SK-N-SH (cell line): ENCODE data around the gene ATP8A1. TPM values are rescaled to one million over a fixed set of nuclear protein-coding genes. Genes with fewer than 3 reads are reported as not detected.

ENCODE experiments used
- CTCF ChIA-PET: fragments of 300-600, 350-600 bp; formaldehyde crosslinking; extraction: SDS; loops from one replicate; lab custom pipeline; 2021; lab: Yijun Ruan, JAX
- POLR2A ChIA-PET: fragments of 350-600 bp; sonication (Branson Sonifier 250); formaldehyde crosslinking; extraction: SDS; loops from one replicate; lab custom pipeline; 2020; ENCODE audit warnings: antibody characterized with exemption, inconsistent platforms; lab: Yijun Ruan, JAX
- DNase-seq: peaks from one replicate; pipeline ENCODE4 v3.0.0; 2012
- H2AFZ ChIP-seq: fragments of 200-600 bp; sonication (generic); 2 replicates; pipeline ENCODE4 v1.8.1; 2016; ENCODE audit warnings: antibody characterized with exemption, mild to moderate bottlenecking, low read depth
- H3F3A ChIP-seq: fragments of 200-600 bp; sonication (generic); replicated peaks from 2 replicates; pipeline ENCODE3; 2016; ENCODE audit warnings: antibody characterized with exemption, mild to moderate bottlenecking; ENCODE audit not compliant: insufficient read depth
- H3K27ac ChIP-seq, 2 experiments: fragments of 200-500 bp in 1 of 2; fragments of 200-600 bp in 1 of 2; sonication (Bioruptor generic) in 1 of 2; sonication (generic), shearing (Covaris generic) in 1 of 2; 2 replicates each; pipeline versions ENCODE4 v1.5.1 to v1.6.1; 2014 to 2016; ENCODE audit warnings: low read depth in 2 of 2, inconsistent platforms in 1 of 2, low read length in 1 of 2, mild to moderate bottlenecking in 1 of 2, mixed read lengths in 1 of 2
- H3K27me3 ChIP-seq: fragments of 200-600 bp; sonication (generic), shearing (Covaris generic); 2 replicates; pipeline ENCODE4 v1.6.1; 2016; ENCODE audit warnings: mixed run types; ENCODE audit not compliant: insufficient read depth
- H3K36me3 ChIP-seq, 2 experiments: fragments of 200-500 bp in 1 of 2; fragments of 200-600 bp in 1 of 2; sonication (Bioruptor generic) in 1 of 2; sonication (generic) in 1 of 2; replicated peaks in 1 of 2; 2 replicates each; pipeline versions ENCODE3 to v1.5.1; 2014 to 2016; ENCODE audit warnings: low read length in 1 of 2, mild to moderate bottlenecking in 1 of 2; ENCODE audit not compliant: insufficient read depth in 2 of 2, control insufficient read depth in 1 of 2
- H3K4me1 ChIP-seq, 2 experiments: fragments of 200-500 bp in 1 of 2; fragments of 200-600 bp in 1 of 2; sonication (Bioruptor generic) in 1 of 2; sonication (generic), shearing (Covaris generic) in 1 of 2; 2 replicates each; pipeline versions ENCODE4 v1.5.1 to v1.6.1; 2014 to 2016; ENCODE audit warnings: low read depth in 1 of 2, low read length in 1 of 2, mixed run types in 1 of 2; ENCODE audit not compliant: insufficient read depth in 2 of 2, control insufficient read depth in 1 of 2
- H3K4me2 ChIP-seq: fragments of 200-600 bp; sonication (generic), shearing (Covaris generic); 2 replicates; pipeline ENCODE4 v1.6.1; 2017; ENCODE audit warnings: mixed run types
- H3K4me3 ChIP-seq, 2 experiments: fragments of 200-500 bp in 1 of 2; fragments of 200-600 bp in 1 of 2; sonication (Bioruptor generic) in 1 of 2; sonication (generic), shearing (Covaris generic) in 1 of 2; 2 replicates each; pipeline versions ENCODE4 v1.5.1 to v1.8.1; 2014 to 2016; ENCODE audit warnings: low read depth in 2 of 2, inconsistent platforms in 1 of 2, low read length in 1 of 2, mild to moderate bottlenecking in 1 of 2, mixed read lengths in 1 of 2, moderate library complexity in 1 of 2
- H3K79me2 ChIP-seq: fragments of 200-600 bp; sonication (generic); 2 replicates; pipeline ENCODE4 v1.8.1; 2017; ENCODE audit warnings: mild to moderate bottlenecking; ENCODE audit not compliant: insufficient read depth
- H3K9ac ChIP-seq: fragments of 200-600 bp; sonication (generic); 2 replicates; pipeline ENCODE4 v1.6.1; 2017; ENCODE audit warnings: mixed run types
- H3K9me2 ChIP-seq: fragments of 200-600 bp; sonication (generic); 2 replicates; pipeline ENCODE4 v1.6.1; 2017; ENCODE audit warnings: mixed run types
- H3K9me3 ChIP-seq: fragments of 200-600 bp; sonication (generic); 2 replicates; pipeline ENCODE4 v1.6.1; 2017; ENCODE audit warnings: mixed run types, mild to moderate bottlenecking, moderate library complexity
- H4K20me1 ChIP-seq: fragments of 200-600 bp; sonication (generic); 2 replicates; pipeline ENCODE4 v1.6.1; 2017; ENCODE audit warnings: mild to moderate bottlenecking, mixed run types; ENCODE audit not compliant: insufficient read depth
- FOSL2 ChIP-seq: IDR thresholded peaks from 2 replicates; pipeline ENCODE4 v1.4.0; 2012; ENCODE audit warnings: low read depth, mild to moderate bottlenecking, moderate library complexity, borderline replicate concordance
- FOXJ3 ChIP-seq: sonication (generic); formaldehyde crosslinking; IDR thresholded peaks from 2 replicates; pipeline ENCODE4 v1.5.1; 2020; ENCODE audit warnings: mild to moderate bottlenecking, missing genetic modification reagents
- GABPA ChIP-seq: IDR thresholded peaks from 2 replicates; pipeline ENCODE4 v1.4.0; 2012; ENCODE audit warnings: low read depth, mild to moderate bottlenecking
- MXI1 ChIP-seq: IDR thresholded peaks from 2 replicates; pipeline ENCODE4 v1.6.1; 2012; ENCODE audit warnings: mild to moderate bottlenecking, low read depth, low read length, improper control_type of control experiment
- POLR2AphosphoS5 ChIP-seq: IDR thresholded peaks from 2 replicates; pipeline ENCODE4 v1.6.1; 2012; ENCODE audit warnings: low read depth, low read length
- RAD21 ChIP-seq: IDR thresholded peaks from 2 replicates; pipeline ENCODE4 v1.6.1; 2012; ENCODE audit warnings: mild to moderate bottlenecking, low read length
- SMC3 ChIP-seq: IDR thresholded peaks from 2 replicates; pipeline ENCODE4 v1.6.1; 2012; ENCODE audit warnings: low read depth, low read length, improper control_type of control experiment
- TAF1 ChIP-seq: IDR thresholded peaks from 2 replicates; pipeline ENCODE4 v1.6.1; 2012; ENCODE audit warnings: low read depth, mild to moderate bottlenecking, low read length, moderate library complexity, borderline replicate concordance
- TEAD4 ChIP-seq: IDR thresholded peaks from 2 replicates; pipeline ENCODE4 v1.4.0; 2012; ENCODE audit warnings: mild to moderate bottlenecking, borderline replicate concordance; ENCODE audit not compliant: insufficient read depth
- YY1 ChIP-seq: IDR thresholded peaks from 2 replicates; pipeline ENCODE4 v1.4.0; 2012; ENCODE audit warnings: low read depth, mild to moderate bottlenecking
- WGBS: methylation state at CpG from one replicate; pipeline ENCODE4 v1.1.6; 2017; ENCODE audit warnings: low lambda C conversion rate; 5-methylcytosine and 5-hydroxymethylcytosine counted together
- polyA plus RNA-seq, 3 experiments: library from polyadenylated mRNA; depleted of rRNA; stranded (reverse); fragments of >200 nt; gene quantifications; 2 replicates each; pipeline ENCODE4 v1.2.3, GENCODE V29; 2012
- TF ChIP-seq, protein P1 (sequence below): IDR thresholded peaks from 2 replicates; pipeline ENCODE4 v1.4.0; 2012; ENCODE audit warnings: low read depth
- TF ChIP-seq, protein P2 (sequence below): IDR thresholded peaks from 2 replicates; pipeline ENCODE4 v1.4.0; 2012; ENCODE audit warnings: low read depth, borderline replicate concordance
- TF ChIP-seq, protein P3 (sequence below): fragments of 150-350 bp; IDR thresholded peaks from 2 replicates; pipeline ENCODE4 v1.6.1; 2016; ENCODE audit warnings: mild to moderate bottlenecking, low read depth, low read length
- TF ChIP-seq, protein P4 (sequence below): fragments of 150-350 bp; IDR thresholded peaks from 2 replicates; pipeline ENCODE4 v1.6.1; 2017; ENCODE audit warnings: antibody characterized with exemption, low read length, low read depth, borderline replicate concordance

ATP8A1 gene
- polyA plus RNA-seq, 1 of the 3 experiments (the other 2 are of a cell fraction), result 0.38 TPM

DNA sequence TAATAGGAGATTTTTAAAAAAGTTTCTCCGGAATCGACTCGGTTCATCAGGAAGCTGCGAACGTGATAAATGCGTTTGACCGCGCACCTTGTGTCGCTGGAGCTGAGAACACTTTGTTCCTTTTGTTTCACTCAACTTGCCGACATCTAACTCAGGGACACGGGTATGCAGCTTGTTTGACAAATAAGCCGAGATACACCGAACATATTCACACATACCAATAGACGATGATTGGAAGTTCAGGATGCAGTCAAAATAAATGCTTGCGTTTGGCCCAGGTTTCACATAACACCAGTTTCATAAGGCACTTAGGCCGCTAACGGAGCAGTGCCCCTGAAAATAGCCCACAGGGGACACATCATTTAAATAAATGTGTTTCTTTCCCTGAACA, 260.5 kb downstream of the ATP8A1 start (continued):
- TF ChIP-seq GABPA, result no peak
- TF ChIP-seq RAD21, result no peak
- TF ChIP-seq, protein P1, sequence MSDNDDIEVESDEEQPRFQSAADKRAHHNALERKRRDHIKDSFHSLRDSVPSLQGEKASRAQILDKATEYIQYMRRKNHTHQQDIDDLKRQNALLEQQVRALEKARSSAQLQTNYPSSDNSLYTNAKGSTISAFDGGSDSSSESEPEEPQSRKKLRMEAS, result no peak

DNA sequence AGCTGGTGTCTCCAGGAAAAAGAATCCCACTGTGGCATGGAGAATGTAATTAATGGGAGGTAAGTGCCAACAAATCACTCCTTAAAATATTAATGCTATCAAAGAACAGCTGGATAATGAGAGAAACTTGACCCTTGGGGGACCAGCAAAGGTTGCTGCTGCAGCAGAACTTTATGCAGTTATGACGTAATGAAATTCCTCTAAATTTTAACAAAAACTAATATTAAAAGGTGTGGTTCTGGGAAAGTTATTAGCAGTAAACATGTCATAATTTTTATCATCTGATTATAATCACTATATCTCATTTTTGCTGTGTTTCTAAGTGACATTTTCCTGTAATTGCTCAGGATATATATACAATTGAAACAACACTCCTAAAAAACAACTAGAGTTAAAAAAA, 261.3 kb downstream of the ATP8A1 start:
- H3K4me3 ChIP-seq, result no peak overlapping the region
- H3K27me3 ChIP-seq, result peaks cover 23% of the 10 kb centered on the region
- H3K27ac ChIP-seq, result no peak overlapping the region
- no peaks in the 10 kb centered on the region for H4K20me1 ChIP-seq
- H3K9me2 ChIP-seq, result no peaks in the 10 kb centered on the region
- no peaks in the 10 kb centered on the region for H3K9me3 ChIP-seq
- ChIA-PET POLR2A (interaction anchor here (0.6 kb wide), 1 partner anchor 8 kb away, joined by 3 read pairs; no protein-coding TSS in a partner anchor), CTCF (interaction anchor here (8.5 kb wide), 1 partner anchor 123 kb away, joined by 53 read pairs; no protein-coding TSS in a partner anchor)
- no peak overlapping the region for H3K9ac ChIP-seq
- H3K4me2 ChIP-seq, result no peak overlapping the region
- H3K4me1 ChIP-seq, result peaks cover 0 to 17% of the 10 kb centered on the region in 2 experiments; a peak in 2 of 4 replicates
- TF ChIP-seq MXI1, result no peak
- no peak for TF ChIP-seq SMC3
- TF ChIP-seq, protein P1, result no peak
- no peak for TF ChIP-seq TEAD4
- no peak for TF ChIP-seq GABPA
- TF ChIP-seq RAD21, result no peak
- no peak for TF ChIP-seq YY1
- H2AFZ ChIP-seq, result no peak overlapping the region
- H3F3A ChIP-seq, result no peaks in the 10 kb centered on the region
- no peaks in the 10 kb centered on the region for H3K36me3 ChIP-seq
- 85% methylated on average over 1 of the region's 1 CpG for WGBS
- no peak for DNase-seq
- no peaks in the 10 kb centered on the region for H3K79me2 ChIP-seq

DNA sequence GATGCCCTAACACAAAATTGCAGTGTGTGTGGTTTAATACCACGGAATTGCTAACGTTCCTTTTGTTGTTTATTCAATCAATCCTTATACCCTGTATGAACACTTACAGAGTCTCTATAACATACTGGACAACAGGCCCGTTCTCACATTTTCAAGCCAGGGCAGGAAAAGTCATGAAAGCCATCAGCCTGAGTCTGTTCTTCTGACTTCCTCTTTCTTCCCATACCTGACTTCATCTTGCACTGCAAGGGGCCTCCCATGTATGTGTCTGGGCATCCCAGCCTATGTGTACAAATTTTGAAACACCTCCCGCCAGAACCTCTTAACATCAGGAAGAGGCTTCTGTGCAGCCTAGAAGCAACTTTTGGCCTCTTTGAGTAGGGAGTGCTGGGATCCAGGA, 264.5 kb downstream of the ATP8A1 start:
- Histone ChIP-seq H3K9me2 (no peaks in the 10 kb centered on the region), H3K9me3 (no peaks in the 10 kb centered on the region), H3K79me2 (no peaks in the 10 kb centered on the region), H3K36me3 (no peaks in the 10 kb centered on the region), H3K4me3 (no peak overlapping the region), H3K4me1 (peaks cover 0 to 5% of the 10 kb centered on the region in 2 experiments; a peak in 1 of 4 replicates), H3K9ac (no peak overlapping the region), H4K20me1 (no peaks in the 10 kb centered on the region), H3F3A (no peaks in the 10 kb centered on the region), H3K4me2 (no peak overlapping the region), H3K27ac (no peak overlapping the region), H2AFZ (no peak overlapping the region), H3K27me3 (peaks cover 13% of the 10 kb centered on the region)
- ChIA-PET CTCF (no interaction called here), POLR2A (no interaction called here)
- TF ChIP-seq, protein P1, result no peak
- no peak for TF ChIP-seq POLR2AphosphoS5
- TF ChIP-seq, protein P2, sequence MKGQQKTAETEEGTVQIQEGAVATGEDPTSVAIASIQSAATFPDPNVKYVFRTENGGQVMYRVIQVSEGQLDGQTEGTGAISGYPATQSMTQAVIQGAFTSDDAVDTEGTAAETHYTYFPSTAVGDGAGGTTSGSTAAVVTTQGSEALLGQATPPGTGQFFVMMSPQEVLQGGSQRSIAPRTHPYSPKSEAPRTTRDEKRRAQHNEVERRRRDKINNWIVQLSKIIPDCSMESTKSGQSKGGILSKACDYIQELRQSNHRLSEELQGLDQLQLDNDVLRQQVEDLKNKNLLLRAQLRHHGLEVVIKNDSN, result no peak
- no peak for TF ChIP-seq FOXJ3 (CRISPR knock-in tag)
- no peak for TF ChIP-seq SMC3
- TF ChIP-seq TAF1, result no peak
- TF ChIP-seq, protein P3, sequence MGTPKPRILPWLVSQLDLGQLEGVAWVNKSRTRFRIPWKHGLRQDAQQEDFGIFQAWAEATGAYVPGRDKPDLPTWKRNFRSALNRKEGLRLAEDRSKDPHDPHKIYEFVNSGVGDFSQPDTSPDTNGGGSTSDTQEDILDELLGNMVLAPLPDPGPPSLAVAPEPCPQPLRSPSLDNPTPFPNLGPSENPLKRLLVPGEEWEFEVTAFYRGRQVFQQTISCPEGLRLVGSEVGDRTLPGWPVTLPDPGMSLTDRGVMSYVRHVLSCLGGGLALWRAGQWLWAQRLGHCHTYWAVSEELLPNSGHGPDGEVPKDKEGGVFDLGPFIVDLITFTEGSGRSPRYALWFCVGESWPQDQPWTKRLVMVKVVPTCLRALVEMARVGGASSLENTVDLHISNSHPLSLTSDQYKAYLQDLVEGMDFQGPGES, result no peak
- TF ChIP-seq YY1, result no peak
- no peak for TF ChIP-seq GABPA
- no peak for TF ChIP-seq TEAD4
- TF ChIP-seq, protein P4, sequence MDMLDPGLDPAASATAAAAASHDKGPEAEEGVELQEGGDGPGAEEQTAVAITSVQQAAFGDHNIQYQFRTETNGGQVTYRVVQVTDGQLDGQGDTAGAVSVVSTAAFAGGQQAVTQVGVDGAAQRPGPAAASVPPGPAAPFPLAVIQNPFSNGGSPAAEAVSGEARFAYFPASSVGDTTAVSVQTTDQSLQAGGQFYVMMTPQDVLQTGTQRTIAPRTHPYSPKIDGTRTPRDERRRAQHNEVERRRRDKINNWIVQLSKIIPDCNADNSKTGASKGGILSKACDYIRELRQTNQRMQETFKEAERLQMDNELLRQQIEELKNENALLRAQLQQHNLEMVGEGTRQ, result no peak
- no peak for TF ChIP-seq FOSL2
- 77% methylated on average over 4 of the region's 4 CpGs for WGBS
- DNase-seq, result no peak
